Neural cell (in vitro differentiated cells): ENCODE data around the gene KLF18. TPM values are rescaled to one million over a fixed set of nuclear protein-coding genes. Genes with fewer than 3 reads are reported as not detected.

Experiments used
- H2AFZ ChIP-seq: fragments of 200-600, 300-800 bp; sonication (generic), shearing (Covaris generic); 2 replicates; pipeline ENCODE4 v1.6.0; 2014; ENCODE audit warnings: low read depth, mild to moderate bottlenecking, antibody characterized with exemption, low read length, moderate library complexity
- H3F3A ChIP-seq: fragments of 200-600 bp; shearing (Covaris generic); 2 replicates; pipeline ENCODE4 v1.6.1; 2016; ENCODE audit warnings: mild to moderate bottlenecking, moderate library complexity, mixed read lengths, antibody characterized with exemption, low read length; ENCODE audit not compliant: insufficient read depth, poor library complexity, severe bottlenecking
- H3K27ac ChIP-seq: fragments of 200-600, 300-800 bp; sonication (generic), shearing (Covaris generic); 2 replicates; pipeline ENCODE4 v1.5.1; 2014; ENCODE audit warnings: mild to moderate bottlenecking, low read length, moderate library complexity
- H3K27me3 ChIP-seq: fragments of 300-800, 200-600 bp; sonication (generic), shearing (Covaris generic); 2 replicates; pipeline ENCODE4 v1.6.0; 2014; ENCODE audit warnings: mild to moderate bottlenecking, low read depth, low read length, moderate library complexity; ENCODE audit not compliant: insufficient read depth
- H3K36me3 ChIP-seq: fragments of 300-800, 200-600 bp; sonication (generic), shearing (Covaris generic); 2 replicates; pipeline ENCODE4 v1.5.1; 2014; ENCODE audit warnings: mild to moderate bottlenecking, antibody characterized with exemption, low read length, moderate library complexity; ENCODE audit not compliant: insufficient read depth
- H3K4me2 ChIP-seq: fragments of 300-800, 200-600 bp; sonication (generic), shearing (Covaris generic); 2 replicates; pipeline ENCODE4 v1.6.0; 2014; ENCODE audit warnings: mild to moderate bottlenecking, low read length
- H3K4me3 ChIP-seq: fragments of 300-800, 200-600 bp; sonication (generic), shearing (Covaris generic); 2 replicates; pipeline ENCODE4 v1.5.1; 2014; ENCODE audit warnings: mild to moderate bottlenecking, low read length, moderate library complexity
- H3K79me2 ChIP-seq: fragments of 200-600 bp; shearing (Covaris generic); replicated peaks from 2 replicates; pipeline ENCODE4 v1.6.0; 2014; ENCODE audit warnings: mild to moderate bottlenecking, low read length, moderate library complexity; ENCODE audit not compliant: insufficient read depth
- H3K9ac ChIP-seq: fragments of 300-800, 200-600 bp; sonication (generic), shearing (Covaris generic); 2 replicates; pipeline ENCODE4 v1.6.1; 2016; ENCODE audit warnings: mild to moderate bottlenecking, low read length, mixed read lengths
- H3K9me2 ChIP-seq: fragments of 200-600 bp; shearing (Covaris generic); 2 replicates; pipeline ENCODE4 v1.6.1; 2016; ENCODE audit warnings: mild to moderate bottlenecking, low read length, mixed read lengths; ENCODE audit not compliant: insufficient read depth
- H3K9me3 ChIP-seq: fragments of 200-600, 300-800 bp; sonication (generic), shearing (Covaris generic); 2 replicates; pipeline ENCODE4 v1.6.1; 2016; ENCODE audit warnings: mild to moderate bottlenecking, mixed run types, low read length, moderate library complexity, mixed read lengths
- H4K20me1 ChIP-seq: fragments of 200-600 bp; shearing (Covaris generic); 2 replicates; pipeline ENCODE4 v1.6.1; 2016; ENCODE audit warnings: mild to moderate bottlenecking, mixed run types; ENCODE audit not compliant: insufficient read depth
- EP300 ChIP-seq: fragments of 450-650 bp; conservative IDR thresholded peaks from 2 replicates; pipeline ENCODE4 v1.6.1; 2014; ENCODE audit warnings: antibody characterized with exemption, mild to moderate bottlenecking, moderate library complexity; ENCODE audit not compliant: poor library complexity, severe bottlenecking
- EZH2 ChIP-seq: fragments of 200-600, 300-800 bp; shearing (Covaris generic), sonication (generic); IDR thresholded peaks from 2 replicates; pipeline ENCODE4 v1.6.1; 2014; ENCODE audit warnings: antibody characterized with exemption, low read length, borderline replicate concordance, mild to moderate bottlenecking; ENCODE audit not compliant: insufficient read depth, poor library complexity, severe bottlenecking
- MXI1 ChIP-seq: fragments of 450-650 bp; conservative IDR thresholded peaks from 2 replicates; pipeline ENCODE4 v1.6.1; 2014; ENCODE audit warnings: antibody characterized with exemption, mild to moderate bottlenecking; ENCODE audit not compliant: poor library complexity, severe bottlenecking
- POLR2AphosphoS5 ChIP-seq: IDR thresholded peaks from 2 replicates; pipeline ENCODE4 v1.6.1; 2012
- RAD21 ChIP-seq: fragments of 450-650 bp; conservative IDR thresholded peaks from 2 replicates; pipeline ENCODE4 v1.6.1; 2014; ENCODE audit warnings: antibody characterized with exemption, mild to moderate bottlenecking, moderate library complexity
- SMC3 ChIP-seq: fragments of 450-650 bp; conservative IDR thresholded peaks from 2 replicates; pipeline ENCODE4 v1.6.1; 2014; ENCODE audit warnings: antibody characterized with exemption, mild to moderate bottlenecking, moderate library complexity; ENCODE audit not compliant: poor library complexity
- TAF1 ChIP-seq: IDR thresholded peaks from 2 replicates; pipeline ENCODE4 v1.6.1; 2012; ENCODE audit warnings: low read depth
- polyA plus RNA-seq: library from polyadenylated mRNA; depleted of rRNA; stranded (reverse); fragments of >200 nt; gene quantifications from 2 replicates; pipeline ENCODE4 v1.2.3, GENCODE V29; 2014
- TF ChIP-seq, protein P1 (sequence below): fragments of 450-650 bp; IDR thresholded peaks from 2 replicates; pipeline ENCODE4 v1.5.1; 2014; ENCODE audit warnings: antibody characterized with exemption, mild to moderate bottlenecking, moderate library complexity; ENCODE audit not compliant: poor library complexity, severe bottlenecking
- TF ChIP-seq, protein P2 (sequence below): IDR thresholded peaks from 2 replicates; pipeline ENCODE4 v1.6.1; 2012; ENCODE audit warnings: borderline replicate concordance

The KLF18 gene
- polyA plus RNA-seq, 1 donor from 2014 or later, result not detected

DNA sequence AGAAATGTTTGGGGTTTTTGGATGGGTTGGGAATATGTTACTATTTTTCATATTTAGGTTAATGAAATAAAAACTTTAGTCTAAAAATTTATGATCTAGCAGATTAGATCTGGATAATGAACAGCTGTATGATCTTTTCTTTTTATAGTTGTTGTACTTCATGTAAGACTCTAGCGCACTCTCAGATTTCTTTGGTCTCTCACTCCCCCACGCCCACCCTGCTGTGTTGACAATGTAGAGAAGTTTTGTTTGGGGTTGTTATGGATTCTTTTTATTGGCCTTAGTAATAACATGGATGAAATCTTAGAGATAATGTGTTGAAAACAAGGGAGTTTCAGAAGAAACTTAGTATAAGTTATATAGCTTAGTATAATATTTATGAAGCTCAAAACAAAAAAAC is 5.5 kb downstream of the KLF18 start:
- H3K9me3 ChIP-seq, result no peaks in the 10 kb centered on the region
- H3K79me2 ChIP-seq, result no peaks in the 10 kb centered on the region
- TF ChIP-seq, protein P1, sequence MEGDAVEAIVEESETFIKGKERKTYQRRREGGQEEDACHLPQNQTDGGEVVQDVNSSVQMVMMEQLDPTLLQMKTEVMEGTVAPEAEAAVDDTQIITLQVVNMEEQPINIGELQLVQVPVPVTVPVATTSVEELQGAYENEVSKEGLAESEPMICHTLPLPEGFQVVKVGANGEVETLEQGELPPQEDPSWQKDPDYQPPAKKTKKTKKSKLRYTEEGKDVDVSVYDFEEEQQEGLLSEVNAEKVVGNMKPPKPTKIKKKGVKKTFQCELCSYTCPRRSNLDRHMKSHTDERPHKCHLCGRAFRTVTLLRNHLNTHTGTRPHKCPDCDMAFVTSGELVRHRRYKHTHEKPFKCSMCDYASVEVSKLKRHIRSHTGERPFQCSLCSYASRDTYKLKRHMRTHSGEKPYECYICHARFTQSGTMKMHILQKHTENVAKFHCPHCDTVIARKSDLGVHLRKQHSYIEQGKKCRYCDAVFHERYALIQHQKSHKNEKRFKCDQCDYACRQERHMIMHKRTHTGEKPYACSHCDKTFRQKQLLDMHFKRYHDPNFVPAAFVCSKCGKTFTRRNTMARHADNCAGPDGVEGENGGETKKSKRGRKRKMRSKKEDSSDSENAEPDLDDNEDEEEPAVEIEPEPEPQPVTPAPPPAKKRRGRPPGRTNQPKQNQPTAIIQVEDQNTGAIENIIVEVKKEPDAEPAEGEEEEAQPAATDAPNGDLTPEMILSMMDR, result no peak
- TF ChIP-seq POLR2AphosphoS5 (no peak), SMC3 (no peak), EP300 (no peak), EZH2 (no peak), MXI1 (no peak), TAF1 (no peak), RAD21 (no peak)
- TF ChIP-seq, protein P2, sequence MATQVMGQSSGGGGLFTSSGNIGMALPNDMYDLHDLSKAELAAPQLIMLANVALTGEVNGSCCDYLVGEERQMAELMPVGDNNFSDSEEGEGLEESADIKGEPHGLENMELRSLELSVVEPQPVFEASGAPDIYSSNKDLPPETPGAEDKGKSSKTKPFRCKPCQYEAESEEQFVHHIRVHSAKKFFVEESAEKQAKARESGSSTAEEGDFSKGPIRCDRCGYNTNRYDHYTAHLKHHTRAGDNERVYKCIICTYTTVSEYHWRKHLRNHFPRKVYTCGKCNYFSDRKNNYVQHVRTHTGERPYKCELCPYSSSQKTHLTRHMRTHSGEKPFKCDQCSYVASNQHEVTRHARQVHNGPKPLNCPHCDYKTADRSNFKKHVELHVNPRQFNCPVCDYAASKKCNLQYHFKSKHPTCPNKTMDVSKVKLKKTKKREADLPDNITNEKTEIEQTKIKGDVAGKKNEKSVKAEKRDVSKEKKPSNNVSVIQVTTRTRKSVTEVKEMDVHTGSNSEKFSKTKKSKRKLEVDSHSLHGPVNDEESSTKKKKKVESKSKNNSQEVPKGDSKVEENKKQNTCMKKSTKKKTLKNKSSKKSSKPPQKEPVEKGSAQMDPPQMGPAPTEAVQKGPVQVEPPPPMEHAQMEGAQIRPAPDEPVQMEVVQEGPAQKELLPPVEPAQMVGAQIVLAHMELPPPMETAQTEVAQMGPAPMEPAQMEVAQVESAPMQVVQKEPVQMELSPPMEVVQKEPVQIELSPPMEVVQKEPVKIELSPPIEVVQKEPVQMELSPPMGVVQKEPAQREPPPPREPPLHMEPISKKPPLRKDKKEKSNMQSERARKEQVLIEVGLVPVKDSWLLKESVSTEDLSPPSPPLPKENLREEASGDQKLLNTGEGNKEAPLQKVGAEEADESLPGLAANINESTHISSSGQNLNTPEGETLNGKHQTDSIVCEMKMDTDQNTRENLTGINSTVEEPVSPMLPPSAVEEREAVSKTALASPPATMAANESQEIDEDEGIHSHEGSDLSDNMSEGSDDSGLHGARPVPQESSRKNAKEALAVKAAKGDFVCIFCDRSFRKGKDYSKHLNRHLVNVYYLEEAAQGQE, result no peak
- H3F3A ChIP-seq, result no peaks in the 10 kb centered on the region
- no peaks in the 10 kb centered on the region for H3K36me3 ChIP-seq
- H3K9ac ChIP-seq, result no peak overlapping the region
- no peaks in the 10 kb centered on the region for H4K20me1 ChIP-seq
- H3K27ac ChIP-seq, result no peak overlapping the region
- no peaks in the 10 kb centered on the region for H3K27me3 ChIP-seq
- no peak overlapping the region for H2AFZ ChIP-seq
- H3K4me2 ChIP-seq, result no peak overlapping the region
- no peak overlapping the region for H3K4me3 ChIP-seq
- H3K9me2 ChIP-seq, result no peaks in the 10 kb centered on the region

DNA sequence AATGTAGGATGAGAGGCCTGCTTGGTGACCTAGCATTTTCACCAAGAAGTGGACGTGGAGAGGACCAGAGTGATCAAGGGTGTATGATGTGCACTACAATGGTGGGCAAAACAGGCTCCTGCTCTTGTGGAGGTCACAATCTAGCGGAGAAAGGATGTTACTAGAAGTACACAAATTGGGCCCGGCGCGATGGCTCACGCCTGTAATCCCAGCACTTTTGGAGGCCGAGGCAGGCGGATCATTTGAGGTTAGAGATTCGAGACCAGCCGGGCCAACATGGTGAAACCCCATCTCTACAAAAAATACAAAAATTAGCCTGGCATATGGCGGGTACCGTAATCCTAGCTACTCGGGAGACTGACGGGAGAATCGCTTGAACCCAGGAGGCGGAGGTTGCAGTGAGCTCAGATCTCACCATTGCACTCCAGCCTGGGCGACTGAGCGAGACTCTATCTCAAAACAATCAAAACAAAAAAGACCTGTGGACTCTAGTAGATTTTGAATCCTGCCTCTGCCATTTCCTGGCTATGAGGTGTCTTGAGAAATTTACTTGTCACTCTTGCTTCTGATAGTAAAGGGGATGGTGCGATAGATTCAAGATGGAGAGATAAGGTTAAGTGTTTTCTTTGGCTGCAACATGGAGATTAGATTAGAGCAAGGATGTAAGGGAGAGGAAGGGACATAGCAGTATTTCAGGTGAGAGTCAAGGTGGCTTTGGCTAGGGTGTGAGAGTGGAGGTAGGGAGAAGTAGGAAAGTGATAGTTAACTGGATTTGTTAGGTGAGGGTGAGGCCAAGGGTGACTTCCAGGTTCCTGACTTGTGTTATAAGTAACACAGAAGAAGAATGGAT is 7.1 kb downstream of the KLF18 start:
- H3F3A ChIP-seq, result no peaks in the 10 kb centered on the region
- TF ChIP-seq MXI1 (no peak), EP300 (no peak), SMC3 (no peak), TAF1 (no peak), RAD21 (no peak), EZH2 (no peak), POLR2AphosphoS5 (no peak)
- TF ChIP-seq, protein P2, result no peak
- TF ChIP-seq, protein P1, result no peak
- H3K9ac ChIP-seq, result no peak overlapping the region
- H3K4me3 ChIP-seq, result no peak overlapping the region
- no peaks in the 10 kb centered on the region for H3K9me3 ChIP-seq
- no peaks in the 10 kb centered on the region for H4K20me1 ChIP-seq
- H3K9me2 ChIP-seq, result no peaks in the 10 kb centered on the region
- H3K27me3 ChIP-seq, result no peaks in the 10 kb centered on the region
- H3K36me3 ChIP-seq, result no peaks in the 10 kb centered on the region
- no peaks in the 10 kb centered on the region for H3K79me2 ChIP-seq
- no peak overlapping the region for H3K4me2 ChIP-seq
- H2AFZ ChIP-seq, result no peak overlapping the region
- H3K27ac ChIP-seq, result no peak overlapping the region
